Dendritic cell treated with granulocyte-macrophage colony-stimulating factor and Interleukin-4, amounts not matched to agents 40 ng/mL and 50 ng/mL, for 4 days (primary cell): ENCODE measurements around the gene CPLANE2.
"Not testable (repeated sequence)": the region's sequence is repeated elsewhere in the genome, so short reads cannot be mapped to it uniquely, and the experiment has no call there.

Source experiments
- H3K27ac Mint-ChIP-seq: one replicate; pipeline ENCODE4 v1.8.0; 2022; ENCODE audit warnings: mild to moderate bottlenecking, mixed read lengths
- H3K27me3 Mint-ChIP-seq: one replicate; pipeline ENCODE4 v1.8.0; 2022; ENCODE audit warnings: mild to moderate bottlenecking, mixed read lengths
- H3K36me3 Mint-ChIP-seq: one replicate; pipeline ENCODE4 v1.8.0; 2022; ENCODE audit warnings: low read depth, mixed read lengths
- H3K4me1 Mint-ChIP-seq: one replicate; pipeline ENCODE4 v1.8.0; 2022; ENCODE audit warnings: low read depth, mixed read lengths
- H3K4me3 Mint-ChIP-seq: one replicate; pipeline ENCODE4 v1.8.0; 2022; ENCODE audit warnings: mild to moderate bottlenecking, moderate library complexity, mixed read lengths
- H3K9me3 Mint-ChIP-seq: one replicate; pipeline ENCODE4 v1.8.0; 2022; ENCODE audit warnings: mixed read lengths
- intact Hi-C: fragments of 100-400 bp; cut with micrococcal nuclease; formaldehyde crosslinking; loops from one replicate; pipeline ENCODE4 v1.15.0; 2022

Gene CPLANE2

GRCh38 chr1:16256478-16256877, 19.5 kb upstream of the CPLANE2 start:
- H3K4me3 Mint-ChIP-seq, result no peak overlapping the region
- no peaks in the 10 kb centered on the region for H3K27me3 Mint-ChIP-seq
- H3K27ac Mint-ChIP-seq, result no peak overlapping the region
- H3K9me3 Mint-ChIP-seq, result no peaks in the 10 kb centered on the region
- peaks cover 63% of the 10 kb centered on the region for H3K36me3 Mint-ChIP-seq
- peaks cover 5% of the 10 kb centered on the region for H3K4me1 Mint-ChIP-seq
- intact Hi-C loops, result no loop called here

DNA sequence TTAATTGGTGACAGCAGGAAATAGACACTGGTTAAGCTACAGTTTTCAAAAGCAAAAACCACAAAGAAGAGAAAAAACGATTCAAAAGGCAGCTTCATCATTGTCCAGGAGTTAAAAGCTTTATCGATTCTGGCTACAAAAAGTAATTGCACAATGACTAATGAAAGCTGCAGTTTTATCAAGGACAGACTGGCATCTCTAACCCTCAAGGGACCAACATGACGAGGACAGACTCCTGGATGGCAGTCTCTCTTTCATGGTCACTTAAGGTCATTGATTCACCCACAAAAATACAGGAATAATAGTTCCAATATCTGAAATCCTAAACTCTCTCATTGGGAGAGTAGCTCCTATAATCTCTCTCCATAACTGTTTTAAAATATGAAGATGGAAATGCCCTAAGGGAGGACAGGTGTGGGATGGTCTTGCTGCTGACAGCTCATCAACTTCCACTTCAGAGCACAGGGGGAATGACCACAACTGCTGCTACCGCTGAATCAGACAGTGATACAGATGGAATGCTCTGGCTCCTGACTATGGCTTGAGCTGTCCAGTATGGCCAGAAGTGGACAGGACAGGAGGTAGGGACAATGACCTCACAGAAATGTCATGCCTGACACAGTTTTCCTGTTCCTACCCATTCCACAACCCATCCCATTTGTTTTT, 17.4 kb upstream of the CPLANE2 start:
- H3K27ac Mint-ChIP-seq, result no peak overlapping the region

DNA sequence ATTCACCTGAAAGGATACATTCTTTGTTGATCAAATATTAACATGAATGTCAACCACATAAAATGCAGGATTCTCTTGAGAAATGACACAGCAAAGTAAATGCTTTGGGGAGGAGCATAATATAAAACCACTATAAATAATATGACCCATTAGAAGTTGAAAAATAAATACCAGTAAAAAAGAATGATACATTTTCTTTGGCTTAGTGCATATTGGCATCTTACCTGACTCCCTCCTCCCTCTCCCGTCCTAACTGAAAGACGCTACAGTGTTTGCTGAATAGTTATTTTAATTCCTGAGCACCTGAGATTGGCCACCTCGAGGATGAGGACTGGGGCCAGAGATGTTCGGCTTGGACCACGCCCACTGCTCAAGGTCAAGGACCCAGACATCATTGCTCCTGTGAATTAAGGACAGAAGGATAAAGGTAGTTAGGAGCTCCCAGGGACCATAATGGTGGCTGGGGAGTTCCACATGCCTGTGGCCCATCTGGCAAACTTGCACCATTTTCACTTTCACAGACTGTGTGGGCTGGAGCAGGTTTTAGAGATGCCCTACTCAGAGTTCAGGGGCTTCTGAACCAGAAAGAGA, 16.4 kb upstream of the CPLANE2 start:
- no peak overlapping the region for H3K4me3 Mint-ChIP-seq

More for the DNA sequence above, 17.4 kb upstream of the CPLANE2 start:
- no peaks in the 10 kb centered on the region for H3K9me3 Mint-ChIP-seq
- peaks cover 76% of the 10 kb centered on the region for H3K36me3 Mint-ChIP-seq
- H3K4me1 Mint-ChIP-seq, result peaks cover 13% of the 10 kb centered on the region
- H3K4me3 Mint-ChIP-seq, result no peak overlapping the region
- H3K27me3 Mint-ChIP-seq, result no peaks in the 10 kb centered on the region
- intact Hi-C loops, result no loop called here

GRCh38 chr1:16252912-16253311, 15.9 kb upstream of the CPLANE2 start:
- Mint-ChIP-seq H3K4me3 (no peak overlapping the region), H3K9me3 (no peaks in the 10 kb centered on the region), H3K4me1 (peaks cover 13% of the 10 kb centered on the region), H3K36me3 (peaks cover 85% of the 10 kb centered on the region), H3K27ac (no peak overlapping the region), H3K27me3 (no peaks in the 10 kb centered on the region)
- intact Hi-C loops, result no loop called here

More for the DNA sequence above, 16.4 kb upstream of the CPLANE2 start:
- Mint-ChIP-seq H3K9me3 (no peaks in the 10 kb centered on the region), H3K27me3 (no peaks in the 10 kb centered on the region), H3K4me1 (peaks cover 13% of the 10 kb centered on the region), H3K36me3 (peaks cover 82% of the 10 kb centered on the region), H3K27ac (no peak overlapping the region)
- intact Hi-C loops, result no loop called here

DNA sequence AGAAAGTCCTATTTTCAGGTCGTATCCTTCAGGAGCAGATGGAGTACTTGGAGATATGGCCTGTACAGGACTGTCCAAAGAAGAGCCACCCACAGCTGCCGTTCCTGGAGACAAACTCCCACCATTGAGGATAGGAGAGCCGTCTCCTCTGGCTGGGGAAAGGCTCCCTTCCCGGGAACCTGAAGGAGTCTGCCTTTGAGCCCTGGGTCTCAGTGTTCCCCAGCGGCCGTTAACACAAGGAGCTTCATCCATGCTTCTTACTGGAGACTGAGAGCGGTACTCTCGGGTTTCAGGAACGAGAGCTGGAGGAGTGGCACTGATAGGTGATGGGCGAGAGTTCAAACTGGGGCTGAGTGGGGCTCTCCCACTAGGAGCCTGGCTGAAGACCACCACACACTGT, 14.4 kb upstream of the CPLANE2 start:
- H3K4me3 Mint-ChIP-seq, result no peak overlapping the region
- intact Hi-C loops, result no loop called here
- no peaks in the 10 kb centered on the region for H3K9me3 Mint-ChIP-seq
- H3K27ac Mint-ChIP-seq, result no peak overlapping the region
- no peaks in the 10 kb centered on the region for H3K27me3 Mint-ChIP-seq
- peaks cover 94% of the 10 kb centered on the region for H3K36me3 Mint-ChIP-seq
- H3K4me1 Mint-ChIP-seq, result peaks cover 13% of the 10 kb centered on the region

DNA sequence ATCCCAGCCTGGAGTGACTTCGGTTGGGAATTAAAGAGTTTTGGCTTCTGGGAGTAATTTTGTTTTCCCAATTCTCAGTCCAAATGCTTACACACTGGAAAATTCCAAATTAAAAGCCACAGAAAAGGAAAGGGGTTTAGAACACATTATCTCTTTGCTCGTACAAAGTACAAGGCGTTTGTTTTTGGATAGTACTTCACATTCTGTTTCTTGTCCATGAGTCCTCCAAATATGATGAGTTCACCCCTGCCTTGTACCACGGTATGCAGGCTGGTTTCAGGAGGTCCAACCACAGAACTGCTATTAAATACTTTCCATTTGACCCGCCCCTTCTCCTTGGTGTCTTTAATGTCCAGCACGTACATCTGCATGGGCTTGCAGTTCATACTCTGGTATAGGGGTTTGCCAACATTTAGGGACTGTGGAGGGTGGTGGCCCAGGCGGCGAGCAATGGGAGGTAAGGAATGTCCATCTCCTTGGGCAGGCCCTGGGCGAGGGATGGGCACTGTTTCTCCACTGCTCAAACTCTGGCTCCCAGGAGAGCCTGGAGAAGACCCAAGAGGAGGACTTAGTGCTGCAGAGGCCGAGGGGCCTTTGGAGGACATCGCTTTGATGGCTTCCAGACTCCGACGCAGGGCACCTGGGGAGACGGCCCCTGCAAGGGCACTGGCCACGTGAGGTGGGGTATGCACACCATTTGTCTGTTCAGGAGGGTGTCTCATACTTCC, 13.7 kb upstream of the CPLANE2 start:
- intact Hi-C loops, result no loop called here
- no peaks in the 10 kb centered on the region for H3K9me3 Mint-ChIP-seq
- H3K4me1 Mint-ChIP-seq, result peaks cover 13% of the 10 kb centered on the region
- H3K27me3 Mint-ChIP-seq, result no peaks in the 10 kb centered on the region
- H3K27ac Mint-ChIP-seq, result no peak overlapping the region
- H3K36me3 Mint-ChIP-seq, result peaks cover 94% of the 10 kb centered on the region
- no peak overlapping the region for H3K4me3 Mint-ChIP-seq

DNA sequence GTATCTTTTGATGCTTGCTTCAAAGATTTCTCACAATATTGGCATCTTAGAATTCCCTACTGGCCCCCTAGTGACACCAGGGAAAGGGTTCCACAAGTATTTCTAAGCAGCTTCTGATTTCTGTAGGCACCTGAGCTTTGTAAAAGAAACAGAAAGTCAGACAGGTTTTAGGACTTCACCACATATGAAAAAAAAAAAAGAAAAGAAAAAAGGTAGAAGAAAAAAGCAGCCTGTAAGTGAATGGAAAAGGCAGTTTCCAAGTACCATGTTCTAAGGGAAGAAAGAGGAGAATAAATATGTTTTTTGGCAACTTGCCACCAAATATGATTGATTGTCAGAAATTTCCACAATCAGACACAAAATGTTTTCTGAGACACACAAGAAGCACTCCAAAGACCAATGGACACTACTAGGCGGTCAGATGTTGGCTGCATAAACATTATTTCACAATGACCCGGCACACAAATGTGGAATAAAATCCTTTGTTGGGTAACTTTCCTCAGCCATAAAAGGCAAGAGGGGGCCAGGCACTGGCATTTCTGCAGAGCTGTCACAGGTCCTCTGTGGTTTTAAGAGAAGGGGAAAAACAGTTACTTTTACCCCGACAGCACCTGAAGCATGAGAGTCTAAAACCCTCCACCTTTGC, 12.7 kb upstream of the CPLANE2 start:
- Mint-ChIP-seq H3K27me3 (no peaks in the 10 kb centered on the region), H3K4me1 (peaks cover 15% of the 10 kb centered on the region), H3K27ac (no peak overlapping the region), H3K9me3 (no peaks in the 10 kb centered on the region), H3K36me3 (peaks cover 85% of the 10 kb centered on the region), H3K4me3 (no peak overlapping the region)
- intact Hi-C loops, result no loop called here

DNA sequence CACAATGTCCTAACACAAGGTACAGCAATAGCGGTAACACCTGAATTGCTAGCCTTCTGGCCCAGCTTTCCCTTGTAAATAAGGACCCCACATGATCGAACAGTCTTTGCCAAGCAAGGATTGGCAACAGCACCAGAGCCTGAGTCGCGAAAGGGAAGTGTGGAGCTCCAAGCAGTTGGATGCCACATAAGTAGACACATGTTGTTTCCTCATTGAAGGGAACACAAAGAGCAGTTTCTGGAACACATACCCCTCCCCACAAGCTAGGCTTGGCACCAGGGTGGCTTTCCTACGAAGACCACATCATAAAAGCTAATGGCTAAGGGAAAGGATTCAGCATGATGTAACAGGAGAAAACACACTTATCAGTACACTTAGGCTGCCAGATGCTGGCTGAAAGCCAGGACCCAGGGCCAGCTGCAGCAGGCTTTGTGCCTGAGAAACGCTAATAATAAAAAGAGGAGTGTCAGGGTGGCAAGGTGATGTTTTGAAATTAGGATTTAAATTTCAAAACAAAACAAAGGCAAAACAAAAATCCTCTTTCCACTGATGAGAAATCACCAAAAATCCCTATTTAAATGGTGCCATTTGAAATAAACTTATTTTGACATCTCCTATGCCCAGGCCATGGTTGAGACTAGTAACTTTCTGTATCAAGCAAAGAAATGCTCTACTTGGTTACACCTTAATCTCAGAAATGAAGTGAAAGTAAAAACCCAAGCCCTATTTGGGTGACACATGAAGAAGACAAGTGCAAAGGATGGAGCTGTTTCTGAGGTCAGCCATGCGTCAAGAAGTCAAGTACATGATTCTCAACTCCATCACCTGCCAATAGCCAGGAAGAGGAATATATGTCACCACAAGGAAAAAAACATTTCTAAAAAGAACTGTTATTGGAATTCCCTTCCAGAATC, 11.9 kb upstream of the CPLANE2 start:
- intact Hi-C loops, result no loop called here
- Mint-ChIP-seq H3K36me3 (peaks cover 76% of the 10 kb centered on the region), H3K9me3 (no peaks in the 10 kb centered on the region), H3K4me3 (no peak overlapping the region), H3K27ac (no peak overlapping the region), H3K27me3 (no peaks in the 10 kb centered on the region), H3K4me1 (peaks cover 23% of the 10 kb centered on the region)

DNA sequence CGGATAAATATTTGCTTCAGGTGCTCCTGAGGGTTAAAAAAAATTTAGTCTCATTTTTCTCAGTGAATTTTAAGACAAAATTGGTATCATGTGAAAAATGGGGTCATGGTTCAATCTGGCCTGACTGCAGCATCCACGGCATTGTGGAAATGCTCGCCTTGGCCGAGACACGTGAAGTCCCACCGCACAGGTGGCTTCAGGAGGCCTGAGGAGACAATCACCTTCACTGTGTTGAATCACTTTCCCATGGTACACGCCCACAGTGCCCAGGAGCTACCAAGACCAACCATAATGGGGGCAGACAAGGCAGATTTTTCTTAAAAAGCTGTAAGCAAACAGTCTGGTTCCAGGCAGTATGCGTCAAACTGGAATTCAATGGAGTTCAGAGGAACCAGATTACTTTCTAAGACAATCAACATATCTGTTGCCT, 11.0 kb upstream of the CPLANE2 start:
- Mint-ChIP-seq H3K27me3 (no peaks in the 10 kb centered on the region), H3K4me3 (no peak overlapping the region), H3K27ac (no peak overlapping the region), H3K36me3 (peaks cover 68% of the 10 kb centered on the region), H3K4me1 (peaks cover 23% of the 10 kb centered on the region), H3K9me3 (no peaks in the 10 kb centered on the region)
- intact Hi-C loops, result no loop called here

DNA sequence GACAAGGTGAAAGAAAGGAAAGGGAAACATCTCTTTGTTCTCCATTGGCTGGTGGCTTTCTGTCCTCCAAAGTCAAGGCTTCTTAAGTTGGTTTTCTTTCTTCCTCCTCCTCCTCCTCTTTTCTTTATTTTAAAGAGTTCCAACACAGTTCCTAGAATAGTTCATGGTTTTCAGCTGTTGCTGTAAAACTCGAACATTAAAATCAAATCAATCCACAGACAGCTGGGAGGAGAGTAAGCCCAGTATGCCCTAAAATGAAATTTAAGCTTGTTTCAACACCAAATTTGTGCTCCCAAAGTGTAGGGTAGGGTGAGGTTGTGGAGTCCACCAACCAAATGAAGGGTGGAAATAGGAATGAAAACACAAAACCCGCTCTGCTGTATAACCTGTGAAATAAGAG, 10.5 kb upstream of the CPLANE2 start:
- peaks cover 62% of the 10 kb centered on the region for H3K36me3 Mint-ChIP-seq
- no peak overlapping the region for H3K27ac Mint-ChIP-seq

GRCh38 chr1:16246961-16247360, 10.0 kb upstream of the CPLANE2 start:
- H3K27ac Mint-ChIP-seq, result no peak overlapping the region
- H3K4me1 Mint-ChIP-seq, result peaks cover 23% of the 10 kb centered on the region
- intact Hi-C loops, result no loop called here
- H3K4me3 Mint-ChIP-seq, result no peak overlapping the region
- no peaks in the 10 kb centered on the region for H3K9me3 Mint-ChIP-seq
- peaks cover 57% of the 10 kb centered on the region for H3K36me3 Mint-ChIP-seq
- no peaks in the 10 kb centered on the region for H3K27me3 Mint-ChIP-seq

More for the DNA sequence above, 10.5 kb upstream of the CPLANE2 start:
- Mint-ChIP-seq H3K27me3 (no peaks in the 10 kb centered on the region), H3K4me3 (no peak overlapping the region), H3K9me3 (no peaks in the 10 kb centered on the region), H3K4me1 (peaks cover 23% of the 10 kb centered on the region)
- intact Hi-C loops, result no loop called here

DNA sequence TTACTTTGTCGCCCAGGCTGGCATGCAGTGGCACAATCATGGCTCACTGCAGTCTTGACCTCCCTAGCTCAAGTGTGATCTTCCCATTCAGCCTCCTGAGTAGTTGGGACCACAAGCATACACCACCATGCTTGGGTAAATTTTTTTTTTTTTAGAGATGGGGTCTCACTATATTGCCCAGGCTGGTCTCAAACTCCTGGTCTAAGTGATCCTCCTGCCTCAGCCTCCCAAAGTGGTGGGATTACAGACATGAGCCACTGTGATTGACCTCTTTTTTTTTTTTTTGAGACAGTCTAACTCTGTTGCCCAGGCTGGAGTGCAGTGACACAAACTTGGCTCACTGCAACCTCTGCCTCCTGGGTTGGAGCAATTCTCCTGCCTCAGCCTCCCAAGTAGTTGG, 9.3 kb upstream of the CPLANE2 start:
- peaks cover 50% of the 10 kb centered on the region for H3K36me3 Mint-ChIP-seq
- intact Hi-C loops, H3K27me3 Mint-ChIP-seq, H3K4me3 Mint-ChIP-seq, H3K9me3 Mint-ChIP-seq, H3K27ac Mint-ChIP-seq: not testable (repeated sequence)
- peaks cover 16% of the 10 kb centered on the region for H3K4me1 Mint-ChIP-seq

DNA sequence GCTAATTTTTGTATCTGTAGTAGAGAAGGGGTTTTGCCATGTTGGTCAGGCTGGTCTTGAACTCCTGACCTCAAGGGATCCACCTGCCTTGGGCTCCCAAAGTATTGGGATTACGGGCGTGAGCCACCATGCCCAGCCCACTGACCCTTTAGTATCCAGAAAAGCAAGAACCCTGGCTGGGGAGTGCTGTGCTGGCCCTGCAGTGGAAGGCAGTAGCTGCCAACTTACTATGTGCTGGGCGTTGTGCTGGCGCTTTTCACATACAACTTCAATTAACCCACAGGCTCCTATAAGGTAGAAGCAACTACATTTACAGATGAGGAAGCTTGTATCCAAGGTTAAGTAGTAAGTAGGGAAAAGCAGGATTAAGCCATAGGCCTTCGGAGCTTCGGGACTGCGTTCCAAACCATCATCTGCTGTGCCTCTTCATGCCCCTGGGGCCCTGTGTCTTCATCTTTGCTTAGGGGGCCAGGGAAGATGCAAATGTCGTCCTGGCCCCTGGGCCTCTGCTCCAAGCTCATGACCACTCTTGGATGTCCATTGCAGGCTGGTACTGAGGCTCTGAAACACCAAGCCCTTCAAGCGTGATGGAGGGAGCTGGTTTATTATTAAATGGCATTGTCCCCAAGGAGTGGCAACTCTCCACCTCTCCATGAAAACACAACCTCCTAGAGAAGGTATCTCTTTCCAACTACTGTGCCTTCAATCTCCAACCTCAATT, 8.7 kb upstream of the CPLANE2 start:
- Mint-ChIP-seq H3K27me3 (no peaks in the 10 kb centered on the region), H3K27ac (no peak overlapping the region), H3K4me1 (peaks cover 10% of the 10 kb centered on the region), H3K4me3 (no peak overlapping the region), H3K9me3 (no peaks in the 10 kb centered on the region), H3K36me3 (peaks cover 44% of the 10 kb centered on the region)
- intact Hi-C loops, result loop anchor here (2.0 kb wide), 2 partner anchors 39 to 167 kb away; no protein-coding TSS in a partner anchor
